ENCODE measurements around the gene HOTAIR.

The HOTAIR gene

DNA sequence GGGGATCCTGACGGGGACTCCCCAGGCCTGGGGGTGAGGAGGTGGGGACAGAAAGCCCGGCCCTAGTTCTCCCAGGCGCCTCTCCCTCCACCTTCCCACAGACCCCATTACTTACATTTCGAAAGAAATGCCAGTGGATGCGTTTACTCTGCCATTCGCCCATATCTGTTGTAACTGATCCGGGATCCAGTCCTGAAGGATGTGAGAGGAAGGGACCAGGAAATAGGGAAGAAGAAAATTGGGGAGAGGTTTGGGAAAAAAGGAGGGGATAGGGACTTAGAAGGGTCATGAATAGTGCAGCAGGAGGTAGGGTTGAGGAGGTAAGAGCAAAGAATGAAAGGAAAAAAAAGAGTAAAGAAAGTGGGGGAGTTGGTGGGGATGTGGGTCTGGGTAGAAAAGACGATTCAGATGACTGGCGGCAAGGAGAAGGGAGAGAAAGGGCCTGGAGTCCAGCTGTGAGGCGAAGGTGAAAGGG lies 18.9 kb downstream of the HOTAIR start:
- DNase-seq = no peak

GRCh38 chr12:53955036-53955775 lies 19.5 kb downstream of the HOTAIR start:
- DNase-seq = no peak

GRCh38 chr12:53954694-53955035 lies 20.1 kb downstream of the HOTAIR start, which contains the start of gene HOXC12:
TSS of gene HOXC12 (plus strand) at chr12:53954903. CDS start at chr12:53954930, 27 bp downstream.
- no peak for DNase-seq

- no peak for DNase-seq
These were observed 20.7 kb downstream of the HOTAIR start for GRCh38 chr12:53953831-53954693.

DNA sequence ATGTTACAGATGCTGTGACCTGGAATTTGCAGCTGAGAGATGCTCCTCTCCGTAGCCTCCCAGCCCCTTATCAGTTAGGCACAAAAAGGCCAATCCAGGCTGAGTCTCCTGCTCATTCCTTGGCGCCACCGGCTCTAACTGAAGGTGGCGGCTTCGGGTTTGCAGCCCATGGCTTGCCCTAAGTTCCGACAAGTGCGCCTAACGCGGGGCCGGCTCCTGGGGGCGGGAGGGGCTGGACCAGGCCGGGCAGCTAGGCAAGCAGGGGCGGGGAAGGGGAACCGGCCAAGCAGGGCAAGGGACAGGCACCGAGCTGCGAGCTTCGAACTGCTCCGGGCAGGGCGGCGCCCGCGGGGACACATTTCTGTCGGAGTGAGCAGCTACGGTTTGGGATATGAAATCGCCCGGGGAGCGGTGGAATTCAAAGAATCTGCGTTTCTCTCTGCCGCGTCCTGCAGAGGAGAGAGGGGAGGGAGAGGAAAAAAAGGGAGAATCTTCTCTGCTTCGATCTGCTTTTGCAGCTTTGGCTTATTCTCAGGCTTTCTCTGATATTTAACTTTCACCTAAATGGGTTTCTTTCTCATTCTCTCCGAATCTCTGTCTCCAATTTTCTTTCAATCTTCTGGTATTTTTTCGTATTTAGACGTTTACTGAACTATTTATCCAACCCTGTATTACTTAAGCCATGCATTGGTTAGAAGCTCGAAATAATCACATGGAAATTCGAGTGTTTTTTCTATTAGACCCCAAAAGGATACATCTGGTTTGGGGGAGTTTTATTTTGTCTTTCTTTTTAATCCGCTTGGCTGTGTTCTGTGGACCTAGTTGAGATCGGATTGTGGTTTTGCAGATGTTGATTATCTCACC lies 21.7 kb downstream of the HOTAIR start:
- no peak for DNase-seq

DNA sequence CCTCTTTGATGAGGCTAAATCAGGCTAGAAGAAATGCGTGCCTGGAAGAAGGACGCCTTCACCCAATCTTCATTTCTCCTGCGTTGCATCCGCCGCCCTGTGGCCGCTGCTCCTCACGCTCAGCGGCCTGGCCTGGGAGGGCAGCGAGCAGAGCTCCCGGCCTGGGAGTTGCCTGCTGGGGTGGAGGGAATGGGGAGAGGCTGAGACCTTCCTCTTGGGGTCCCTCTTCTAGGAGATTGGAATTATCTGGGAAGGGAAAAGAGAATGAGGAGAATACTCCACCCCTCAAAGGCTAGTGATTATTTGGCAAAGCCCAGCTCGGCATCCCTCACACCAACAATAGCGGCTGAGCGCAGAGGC lies 22.4 kb downstream of the HOTAIR start:
- DNase-seq = no peak

GRCh38 chr12:53951577-53952334 lies 23.0 kb downstream of the HOTAIR start:
- DNase-seq = no peak

GRCh38 chr12:53950789-53951576 lies 23.8 kb downstream of the HOTAIR start:
- DNase-seq = no peak

DNA sequence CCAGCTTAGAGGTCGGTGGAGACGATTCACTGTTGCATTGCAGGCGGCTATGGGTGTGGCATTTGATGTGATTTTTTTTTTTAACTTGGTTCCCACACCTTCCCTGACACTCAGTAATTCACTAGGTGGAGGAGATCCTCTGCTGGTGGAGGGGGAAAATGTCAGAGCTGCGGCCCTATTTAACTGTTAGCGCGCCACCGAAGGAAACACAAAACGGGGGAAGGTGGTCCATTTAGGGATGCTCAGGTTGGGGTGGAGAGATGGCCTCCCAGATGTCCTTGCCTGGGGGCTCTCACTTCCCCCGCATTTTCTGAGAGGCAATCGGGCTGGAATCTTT lies 24.3 kb downstream of the HOTAIR start:
- DNase-seq = no peak

DNA sequence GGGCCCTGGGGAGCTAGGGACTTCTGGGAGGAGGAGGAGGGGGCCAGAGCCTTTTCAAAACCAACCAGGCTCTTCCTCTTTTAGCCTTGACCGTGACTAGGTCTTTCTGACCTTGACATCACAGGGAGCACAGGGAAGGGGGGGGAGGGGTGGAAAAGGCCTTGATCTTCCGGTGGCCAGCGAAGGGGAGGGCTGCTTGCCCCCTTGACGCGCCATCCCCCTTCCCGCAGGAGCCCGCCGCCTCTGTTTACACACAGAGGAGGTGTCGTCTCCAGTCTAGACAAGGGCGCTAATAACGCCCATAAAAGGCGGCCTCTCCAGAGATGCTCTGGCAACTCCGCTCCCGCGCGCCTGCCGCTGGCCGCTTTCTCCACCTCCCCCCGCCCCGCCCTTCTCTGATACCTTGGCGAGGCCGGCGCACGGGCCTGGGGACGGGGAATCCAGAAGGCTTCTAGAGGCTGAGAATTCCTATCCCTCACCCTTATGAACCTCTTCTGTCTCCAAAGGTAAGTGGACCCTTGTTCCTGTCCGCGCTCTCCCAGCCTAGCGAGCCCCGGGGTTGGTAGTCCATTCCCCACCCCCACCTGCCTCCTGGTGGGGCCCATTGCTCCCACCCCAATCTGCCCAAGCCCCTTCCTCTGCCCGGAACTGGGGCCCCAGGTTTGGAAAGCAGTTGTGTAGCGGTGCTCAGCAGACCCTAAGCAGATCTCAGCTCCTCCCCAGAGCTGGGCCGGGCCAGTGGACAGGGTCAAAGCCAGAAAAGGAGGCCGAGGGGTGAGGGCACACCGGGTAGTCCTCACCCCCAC lies 24.9 kb downstream of the HOTAIR start:
- peak; percentile 19 to 57 for DNase-seq

DNA sequence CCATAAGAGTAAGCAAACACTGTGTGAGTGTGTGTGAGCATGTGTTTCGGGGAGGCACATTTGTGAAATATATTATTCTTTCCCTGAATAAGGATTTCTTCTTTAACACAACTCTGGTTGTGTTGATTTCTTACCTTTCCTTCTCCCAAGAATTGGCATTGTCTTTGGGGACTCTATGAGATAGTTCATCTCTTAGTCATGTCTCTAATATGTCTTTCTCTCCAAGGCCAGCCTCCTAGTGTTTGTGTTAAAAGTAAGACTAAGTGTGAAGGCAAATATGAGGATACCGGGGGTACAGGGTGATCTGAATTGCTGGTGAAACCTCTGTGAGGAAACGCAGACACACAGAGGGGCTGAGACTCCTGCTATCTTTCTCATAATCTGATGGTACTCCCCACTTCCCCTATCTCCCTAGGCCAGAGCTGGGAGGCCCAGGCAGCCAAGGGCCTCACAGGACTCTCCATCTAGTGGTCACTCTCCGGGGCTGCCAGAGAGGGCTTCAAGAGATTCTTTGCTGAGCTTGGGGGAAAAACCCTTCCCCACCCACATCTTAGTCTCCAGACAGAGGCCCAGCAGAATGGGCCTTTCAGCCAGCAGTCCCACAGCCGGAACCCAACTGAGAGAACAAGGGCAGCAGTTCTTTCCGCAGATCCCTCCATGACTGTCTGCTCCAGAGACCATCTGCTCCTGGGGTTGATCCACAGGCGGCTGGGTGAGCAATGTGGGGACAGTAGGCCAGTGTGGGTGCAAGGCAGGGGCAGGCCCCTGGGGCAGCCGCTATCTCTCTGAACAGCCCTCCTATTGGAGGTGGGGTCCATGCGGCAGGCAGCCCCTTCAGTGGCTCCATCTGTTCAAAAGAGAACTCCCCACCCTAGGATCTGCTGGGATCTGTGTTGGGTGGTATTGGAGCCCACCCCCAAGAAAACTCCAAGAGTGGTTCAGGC lies 25.8 kb downstream of the HOTAIR start:
- DNase-seq = no peak

GRCh38 chr12:53947743-53948142 lies 27.0 kb downstream of the HOTAIR start:
- DNase-seq = no peak

- DNase-seq = no peak
These were observed 29.6 kb downstream of the HOTAIR start for GRCh38 chr12:53944907-53945847.

GRCh38 chr12:53944209-53944608 lies 30.5 kb downstream of the HOTAIR start:
- DNase-seq = no peak

DNA sequence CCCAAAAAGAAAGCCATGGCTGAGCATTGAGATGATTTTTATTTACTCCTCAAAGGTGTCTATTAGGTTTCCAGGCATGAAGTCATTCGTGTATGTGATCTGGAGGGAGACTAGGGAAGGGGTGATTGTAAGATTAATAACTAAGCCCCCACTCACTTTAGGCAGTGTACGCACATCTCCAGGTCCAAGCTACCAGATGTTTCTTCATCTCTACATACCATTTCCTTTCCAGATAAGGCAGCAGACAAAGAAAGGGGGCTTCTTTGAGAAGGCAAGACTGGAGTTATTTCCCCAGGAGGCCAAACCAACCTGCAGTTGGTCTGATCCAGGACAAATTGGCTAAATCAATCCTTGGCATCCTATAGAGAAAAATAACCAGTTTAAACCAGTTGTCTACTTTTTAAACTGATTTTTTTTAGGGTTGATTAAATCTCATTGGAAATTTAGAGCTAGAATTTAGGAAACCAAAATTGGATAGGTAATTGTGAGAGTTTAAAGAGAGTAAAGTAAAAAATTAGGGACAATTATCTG lies 32.2 kb downstream of the HOTAIR start:
- DNase-seq = no peak

- no peak for DNase-seq
These were observed 33.0 kb downstream of the HOTAIR start for GRCh38 chr12:53941750-53942149.

GRCh38 chr12:53941187-53941586 lies 33.6 kb downstream of the HOTAIR start:
- no peak for DNase-seq

GRCh38 chr12:53940443-53941014 lies 34.2 kb downstream of the HOTAIR start:
- DNase-seq = no peak
